C1 segment of cervical spinal cord (tissue), 14 donors: ENCODE data around the gene ITGB3BP.
"Not testable (repeated sequence)": the region's sequence is repeated elsewhere in the genome, so short reads cannot be mapped to it uniquely, and the experiment has no call there.

Experiments
- DNase-seq, 14 donors: peaks; one replicate each; lab custom pipeline; 2025; lab: John Stamatoyannopoulos, UW

The ITGB3BP gene, protein sequence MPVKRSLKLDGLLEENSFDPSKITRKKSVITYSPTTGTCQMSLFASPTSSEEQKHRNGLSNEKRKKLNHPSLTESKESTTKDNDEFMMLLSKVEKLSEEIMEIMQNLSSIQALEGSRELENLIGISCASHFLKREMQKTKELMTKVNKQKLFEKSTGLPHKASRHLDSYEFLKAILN

DNA sequence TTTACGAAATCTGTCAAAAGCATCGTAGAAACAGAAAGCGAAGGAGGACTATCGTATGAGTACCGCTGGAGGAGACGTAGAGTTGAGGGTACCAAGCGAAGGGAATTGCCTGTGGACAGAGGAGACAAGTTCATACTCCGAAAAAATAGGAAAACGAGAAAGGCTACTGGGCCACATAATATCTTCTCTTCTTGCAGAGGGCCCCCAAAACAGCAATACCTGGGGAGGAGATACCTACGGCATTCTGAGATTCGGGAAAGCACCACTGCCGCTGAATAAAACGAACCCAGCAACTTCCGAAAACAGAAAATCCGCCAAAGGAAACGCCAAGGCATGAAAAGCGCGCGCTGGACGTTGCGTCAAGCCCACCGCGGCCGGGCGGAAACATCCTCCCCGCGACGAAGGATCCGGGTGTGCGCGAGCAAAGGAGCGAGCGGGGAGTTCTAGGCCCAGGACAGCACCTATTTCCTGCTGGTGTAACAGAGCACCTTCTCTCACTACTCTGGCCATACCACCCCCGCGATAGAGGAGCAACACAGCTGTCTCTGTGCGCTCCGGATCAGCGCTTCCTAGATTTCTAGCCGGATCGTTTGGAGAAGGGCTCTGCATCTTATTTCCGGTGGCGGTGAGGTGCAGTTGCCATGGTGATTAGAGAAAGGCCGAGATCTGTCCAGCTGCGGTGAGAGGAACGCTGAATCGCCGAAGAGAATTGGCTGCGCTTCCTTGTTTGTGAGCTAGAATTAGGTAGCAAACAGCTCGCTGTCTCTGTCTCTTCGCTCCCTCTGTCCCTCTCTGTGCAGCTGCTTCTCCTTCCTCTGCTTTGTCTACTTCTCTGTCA, at the start of gene ITGB3BP, which contains the start of gene EFCAB7:
Gene ITGB3BP (minus strand): TSS at position 335 of the 838 bp plus-strand sequence. CDS start 92 bp downstream, at position 243.
Gene EFCAB7 (plus strand): TSS at position 635 of the 838 bp plus-strand sequence. CDS start 2,048 bp downstream, outside the sequence.
- peak; percentile 60 to 98 (median 90) for DNase-seq

DNA sequence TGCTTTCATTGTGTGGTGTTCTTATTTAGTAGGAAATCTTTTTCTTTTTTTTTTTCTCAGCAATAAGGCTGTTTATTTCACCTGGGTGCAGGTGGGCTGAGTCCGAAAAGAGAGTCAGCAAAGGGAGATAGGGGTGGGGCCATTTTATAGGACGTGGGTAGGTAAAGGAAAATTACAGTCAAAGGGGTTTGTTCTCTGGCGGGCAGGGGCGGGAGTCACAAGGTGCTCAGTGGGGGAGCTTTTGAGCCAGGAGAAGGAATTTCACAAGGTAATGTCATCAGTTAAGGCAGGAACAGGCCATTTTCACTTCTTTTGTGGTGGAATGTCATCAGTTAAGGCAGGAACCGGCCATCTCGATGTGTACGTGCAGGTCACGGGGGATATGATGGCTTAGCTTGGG, 49.7 kb upstream of the ITGB3BP start:
- not testable (repeated sequence) for DNase-seq

DNA sequence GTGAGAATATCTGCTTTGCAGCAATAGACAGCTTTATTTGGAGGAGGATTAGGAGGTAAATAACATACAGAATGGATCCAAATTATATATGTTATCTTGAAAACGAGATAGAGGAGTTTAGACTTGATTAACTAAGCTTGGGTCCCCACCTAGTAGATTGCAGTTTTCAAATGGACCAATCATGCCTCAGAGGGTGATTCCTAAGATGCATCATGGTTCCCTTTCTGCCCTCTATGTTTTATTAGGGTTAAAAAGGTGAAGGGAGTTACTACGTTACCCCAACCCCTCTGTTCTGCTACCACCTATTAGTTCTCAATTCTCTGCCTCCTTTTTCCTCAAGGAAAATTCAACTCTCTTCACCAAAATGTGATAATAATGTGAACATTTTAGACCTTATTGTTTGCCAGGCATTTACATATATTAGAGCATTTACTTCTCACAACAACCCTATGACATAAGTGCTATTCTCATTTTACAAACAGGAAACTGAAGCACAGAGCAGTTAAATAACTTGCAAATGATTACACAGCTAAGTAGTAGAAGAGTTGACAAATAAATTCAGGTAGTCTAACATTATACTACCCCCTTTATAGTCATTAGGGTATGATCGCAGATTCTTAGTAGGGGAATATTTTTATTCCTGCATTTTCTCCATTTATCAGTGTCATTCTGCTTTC, 46.8 kb upstream of the ITGB3BP start:
- no peak for DNase-seq

DNA sequence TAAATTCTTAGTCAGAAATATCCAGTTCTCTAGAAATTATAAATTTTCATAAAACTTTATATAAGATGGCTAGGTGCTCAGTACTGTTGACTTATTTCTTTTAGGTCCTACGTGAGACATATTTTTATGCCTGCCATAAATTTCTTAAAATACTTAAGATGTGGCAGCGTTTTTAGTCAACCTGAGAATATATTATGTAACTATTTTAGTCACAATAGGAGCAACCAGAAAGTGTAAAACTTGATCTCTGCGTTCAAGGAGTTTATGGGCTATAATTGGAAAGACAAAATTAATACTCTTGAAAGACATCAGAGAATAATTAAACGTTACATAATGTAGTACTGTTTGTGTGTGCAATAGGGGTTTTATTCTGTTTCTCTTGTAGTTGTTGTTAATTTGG, 46.0 kb upstream of the ITGB3BP start:
- DNase-seq = no peak

DNA sequence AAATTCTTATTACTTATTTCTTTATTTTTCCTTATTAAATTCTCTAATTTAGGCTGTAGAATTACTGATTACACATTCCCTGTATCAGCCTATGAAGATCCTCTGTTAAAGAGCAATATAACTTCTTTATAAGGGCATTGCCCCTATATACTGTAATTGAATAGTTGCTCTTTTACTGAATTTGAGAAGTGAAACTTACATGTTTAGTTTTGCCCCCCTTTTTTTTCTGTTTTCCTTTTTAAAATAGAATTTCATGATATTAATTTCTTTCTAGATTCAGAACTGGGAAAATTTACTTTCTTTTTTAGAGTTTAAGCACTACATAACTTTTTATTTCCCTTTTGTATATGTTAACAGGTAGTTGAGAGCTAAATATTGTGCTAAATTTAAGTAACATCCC, 40.7 kb upstream of the ITGB3BP start:
- DNase-seq = no peak

DNA sequence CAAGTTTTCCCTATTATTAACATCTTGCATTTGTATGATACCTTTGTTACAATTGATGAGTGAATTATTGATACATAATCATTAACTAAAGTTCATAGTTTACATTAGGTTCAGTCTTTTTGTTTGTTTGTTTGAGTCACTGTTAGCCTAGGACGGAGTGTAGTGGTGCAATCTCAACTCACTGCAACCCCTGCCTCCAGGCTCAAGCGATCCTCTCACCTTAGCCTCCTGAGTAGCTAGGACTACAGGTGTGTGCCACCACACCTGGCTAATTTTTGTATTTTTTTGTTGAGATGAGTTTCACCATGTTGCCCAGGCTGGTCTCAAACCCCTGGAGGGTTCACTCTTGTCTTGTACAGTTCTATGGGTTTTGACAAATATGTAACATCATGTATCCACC, 36.3 kb upstream of the ITGB3BP start:
- no peak for DNase-seq

DNA sequence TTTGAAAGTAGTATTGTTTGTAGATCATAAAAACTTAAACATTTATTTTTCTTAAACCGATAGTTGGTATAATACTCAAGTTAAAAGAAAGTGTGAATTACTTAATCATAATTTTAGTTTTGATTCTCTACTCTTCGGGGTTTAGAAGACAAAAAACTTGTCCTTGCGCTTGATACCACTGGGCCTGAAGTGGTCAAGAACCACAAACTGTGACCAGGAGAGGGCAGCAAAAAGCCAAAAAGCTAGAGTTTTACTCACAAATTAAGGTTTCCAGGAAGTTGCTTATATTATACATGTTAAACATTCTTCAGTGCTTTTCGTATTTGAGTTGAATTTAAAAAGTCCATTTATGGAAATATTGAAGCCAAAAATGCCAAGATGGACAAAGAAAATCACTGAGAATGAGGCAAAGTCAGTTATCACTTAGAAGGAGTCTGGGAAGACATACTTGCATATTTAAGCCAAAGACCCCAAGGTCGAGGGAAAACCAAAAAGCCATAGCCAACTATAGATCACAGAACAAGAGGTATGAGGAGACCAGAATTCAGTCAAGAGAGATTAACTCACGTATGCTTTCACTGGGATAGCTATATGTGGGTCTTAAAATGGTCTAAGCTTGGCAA, 34.5 kb upstream of the ITGB3BP start:
- DNase-seq = peak in 1 of 14 donors; percentile 0

DNA sequence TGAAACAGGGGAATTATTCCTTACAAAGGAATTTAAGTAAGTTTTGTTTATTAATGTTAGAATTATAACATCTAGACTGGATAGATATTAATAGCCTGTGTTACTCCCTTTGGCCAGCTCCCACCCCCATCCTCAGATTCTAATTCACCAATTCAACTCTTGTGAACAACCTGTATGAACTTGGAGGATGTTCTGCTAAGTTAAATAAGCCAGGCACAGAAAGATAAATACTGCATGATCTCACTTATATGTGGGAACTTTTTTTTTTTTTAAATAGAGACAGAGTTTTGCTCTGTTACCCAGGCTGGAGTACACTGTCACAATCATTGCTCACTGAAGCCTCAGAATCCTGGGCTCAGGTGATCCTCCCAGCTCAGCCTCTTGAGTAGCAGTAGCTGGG, 32.5 kb upstream of the ITGB3BP start:
- DNase-seq = no peak

DNA sequence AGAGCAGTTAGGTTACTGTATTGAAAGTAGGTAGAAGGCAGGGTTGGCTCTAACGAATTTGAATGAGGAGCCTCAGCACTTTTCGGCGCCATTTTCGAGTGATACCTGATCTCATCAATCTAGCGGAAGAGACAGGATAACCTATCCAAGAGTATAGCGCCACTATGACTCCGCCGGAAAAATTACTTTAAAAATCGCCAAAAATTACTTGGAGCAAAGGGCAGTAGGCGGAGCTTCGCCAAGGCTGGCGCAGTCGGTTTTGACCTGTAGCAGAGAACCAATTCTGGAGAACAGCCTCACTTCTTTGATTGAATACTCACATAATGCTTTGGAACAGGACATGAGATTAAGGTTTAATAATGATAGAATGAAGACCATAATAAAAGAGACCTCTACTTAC, 25.9 kb upstream of the ITGB3BP start:
- DNase-seq = no peak

DNA sequence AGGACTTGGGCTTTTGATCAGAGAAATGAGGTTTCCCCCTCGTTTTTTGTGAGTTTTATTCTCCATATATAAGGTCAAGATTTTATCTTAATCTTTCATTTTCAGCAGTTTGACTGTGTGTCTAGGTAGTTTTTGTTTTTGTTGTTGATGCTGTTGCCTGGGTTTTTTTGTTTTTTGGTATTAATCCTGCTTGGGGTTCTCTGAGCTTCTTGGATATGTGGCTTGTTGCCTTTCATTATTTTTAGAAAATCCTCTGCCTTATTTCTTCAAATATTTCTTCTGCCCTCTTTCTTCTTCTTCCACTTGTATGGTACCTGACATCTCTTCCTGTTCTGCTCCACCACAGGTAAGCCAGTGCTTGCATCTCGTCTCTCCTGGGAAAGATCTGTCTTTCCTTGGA, 25.3 kb upstream of the ITGB3BP start:
- DNase-seq = no peak

DNA sequence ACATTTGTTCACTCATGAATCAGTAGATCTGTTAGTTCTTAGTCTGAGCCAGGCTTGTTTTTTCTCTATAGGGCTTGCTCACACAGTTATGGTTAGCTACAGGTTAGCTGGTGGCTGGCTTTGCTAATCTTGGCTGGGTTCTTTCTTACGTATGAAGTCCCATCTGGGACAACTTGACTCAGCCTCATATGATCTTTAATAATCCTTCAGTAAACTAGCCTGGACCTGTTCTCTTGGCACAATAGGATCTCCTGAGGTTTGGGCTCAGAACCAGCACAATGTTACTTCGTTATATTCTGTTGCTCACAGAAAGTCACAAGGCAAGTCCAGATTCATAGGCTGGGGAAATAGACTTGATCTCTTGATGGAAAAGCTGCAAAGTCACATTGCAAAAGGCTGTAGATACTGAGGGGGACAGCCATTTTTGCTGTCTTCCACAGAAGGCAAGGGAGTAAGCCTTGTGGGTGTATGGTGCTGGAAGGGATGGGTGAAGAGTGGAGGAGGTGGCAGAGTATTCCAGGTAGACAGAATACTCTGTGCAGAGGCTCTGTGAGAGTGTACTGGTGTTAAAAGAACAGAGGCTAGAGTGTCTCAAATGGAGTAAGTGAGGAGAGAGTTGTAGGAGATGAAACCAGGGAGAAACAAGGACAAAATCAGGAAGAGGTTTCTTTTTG, 24.7 kb upstream of the ITGB3BP start:
- no peak for DNase-seq

DNA sequence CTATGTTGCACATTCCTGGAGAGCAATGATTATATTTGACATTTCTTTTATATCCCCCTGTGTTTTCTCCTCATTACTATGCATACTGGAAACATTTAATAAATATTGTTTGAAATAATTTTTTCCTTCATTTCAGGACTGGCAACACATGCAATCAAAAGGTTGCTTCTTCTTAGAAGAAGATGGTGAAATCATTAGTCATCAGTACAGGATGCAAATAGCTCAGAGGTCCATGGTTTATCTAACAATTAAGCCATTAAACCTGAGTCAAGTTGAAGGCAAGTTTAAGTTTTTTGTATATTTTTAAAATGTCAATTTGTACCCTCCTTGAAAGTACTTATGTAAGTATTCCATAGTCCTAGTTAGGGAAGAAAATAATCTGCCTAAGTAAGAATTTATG, 22.8 kb upstream of the ITGB3BP start:
- no peak for DNase-seq

DNA sequence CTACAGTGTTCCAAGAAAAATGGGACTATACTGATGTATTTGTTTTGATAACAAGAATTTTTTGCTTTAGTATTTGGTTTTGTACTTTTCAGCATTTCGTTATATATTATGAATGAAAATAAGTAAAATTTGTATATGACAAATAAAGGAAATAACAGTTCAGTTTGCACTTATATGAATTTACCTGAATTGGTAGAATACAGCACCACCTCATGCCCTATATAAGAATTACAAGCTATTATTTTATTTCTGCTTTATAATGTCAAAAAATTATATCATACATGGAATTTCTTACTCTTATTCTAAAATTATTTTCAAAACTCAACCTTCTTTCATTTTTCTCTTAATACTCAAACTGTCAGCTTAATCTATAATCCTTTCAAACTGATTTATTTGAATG, 14.9 kb upstream of the ITGB3BP start:
- no peak for DNase-seq

DNA sequence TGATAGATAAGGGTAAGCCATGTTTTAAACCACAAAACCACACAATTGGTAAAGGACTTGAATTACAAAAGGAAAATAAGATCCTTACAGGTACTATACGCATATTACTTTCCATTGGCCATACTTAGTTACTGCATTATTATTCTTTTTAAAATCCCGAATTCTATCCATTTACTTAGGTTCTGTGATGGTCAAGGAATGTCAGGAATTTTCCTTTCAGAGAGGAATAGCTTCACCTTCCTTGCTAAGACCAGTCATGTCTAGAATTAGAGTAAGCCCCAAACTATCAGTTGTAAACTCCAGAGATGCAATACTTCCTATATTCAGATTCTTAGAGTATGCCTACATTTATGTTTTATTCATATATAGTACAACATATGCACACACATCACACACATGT, 14.0 kb upstream of the ITGB3BP start:
- no peak for DNase-seq

DNA sequence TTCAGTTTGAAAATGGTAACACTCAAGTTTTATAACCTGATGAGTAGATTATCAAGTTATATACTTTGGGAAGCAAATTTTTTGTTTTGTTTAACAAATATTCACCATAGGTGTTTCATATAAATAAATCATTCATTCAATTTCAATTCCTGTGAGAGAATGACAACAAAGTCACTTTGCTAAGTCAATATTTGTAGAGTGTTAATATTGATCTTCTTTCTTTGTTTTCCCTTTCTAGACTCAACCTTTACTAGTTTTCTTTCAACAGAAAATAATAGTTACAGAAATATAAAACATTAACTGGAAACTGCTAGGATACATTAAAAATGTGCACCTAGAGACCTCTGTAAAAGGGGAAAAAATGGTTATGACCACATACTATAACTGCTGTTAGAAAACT, 11.4 kb upstream of the ITGB3BP start:
- DNase-seq = no peak

DNA sequence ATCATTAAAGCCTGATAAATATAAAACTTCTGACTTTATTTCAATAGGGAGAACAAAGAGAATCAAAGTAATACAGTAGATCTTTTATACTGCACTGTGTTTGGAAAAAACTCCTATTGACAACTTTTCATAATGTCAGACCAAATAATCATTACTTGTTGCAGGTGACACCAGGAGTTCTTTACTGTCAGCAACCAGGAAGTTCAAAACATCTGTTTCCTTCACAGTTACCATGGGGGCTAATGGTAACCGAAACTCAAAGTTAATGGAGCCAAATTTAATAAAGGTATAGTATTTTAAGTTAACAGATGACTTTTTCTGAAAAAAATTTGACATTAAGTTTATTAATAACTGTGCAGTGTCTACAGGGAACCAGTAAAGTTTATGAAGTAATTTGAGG, 10.9 kb upstream of the ITGB3BP start:
- no peak for DNase-seq

DNA sequence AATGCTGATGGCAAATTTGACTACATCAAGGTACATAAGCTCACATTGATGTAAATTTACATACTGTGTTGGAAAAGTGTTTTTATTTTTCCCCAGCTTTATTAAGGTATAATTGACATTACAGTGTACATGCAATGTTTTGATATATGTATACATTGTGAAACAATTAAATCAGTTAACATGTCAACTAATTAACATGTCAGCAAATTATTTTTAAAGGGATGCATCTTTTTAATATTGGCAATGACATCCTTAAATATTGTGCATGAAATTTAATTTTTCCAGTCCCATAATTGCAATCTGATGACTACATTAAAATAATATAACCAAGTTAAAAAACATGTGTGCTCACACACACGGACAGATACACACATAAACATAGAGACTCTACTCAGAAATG, 9.7 kb upstream of the ITGB3BP start:
- DNase-seq = no peak

DNA sequence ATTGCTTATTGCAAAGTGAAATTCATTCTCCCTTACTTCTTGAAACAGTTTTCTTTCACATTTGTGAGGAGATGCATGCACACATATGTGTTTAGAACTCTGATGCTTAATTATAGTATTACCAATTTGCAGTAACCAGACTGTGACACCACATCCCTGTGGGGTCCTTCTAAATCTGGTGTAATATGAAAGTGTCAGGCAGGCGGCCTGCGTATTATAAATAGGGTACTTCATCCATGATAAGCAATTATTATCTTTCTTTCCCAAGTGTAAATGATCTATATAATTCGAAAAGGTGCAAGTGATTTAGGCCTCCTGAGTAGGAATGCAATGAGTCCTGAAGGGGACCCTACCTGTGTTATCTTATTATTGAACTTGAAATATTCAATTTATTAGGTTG, 1.2 kb upstream of the ITGB3BP start:
- DNase-seq = peak in 1 of 14 donors; percentile 18

DNA sequence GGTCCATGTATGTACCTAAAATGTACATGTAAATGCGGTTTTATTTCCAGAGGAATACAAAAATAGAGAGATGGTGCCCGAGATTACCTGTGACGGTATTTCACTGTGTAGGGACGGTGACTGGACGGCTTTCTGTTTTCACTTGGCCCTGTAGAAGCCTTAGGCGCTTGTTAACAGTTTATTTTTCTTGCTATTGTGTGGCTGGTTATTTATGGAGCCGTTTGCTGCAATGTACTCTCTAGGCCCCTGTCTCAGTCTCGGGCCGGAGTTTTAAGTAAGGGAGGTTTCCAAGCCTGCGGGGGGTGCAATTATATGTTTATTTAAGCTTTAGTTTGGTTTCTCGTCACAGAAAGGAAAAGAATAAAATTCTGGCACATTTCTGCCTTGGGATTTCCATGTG, 713 bp upstream of the ITGB3BP start:
- peak in 3 of 14 donors; percentile 17 to 35 (median 35) for DNase-seq

DNA sequence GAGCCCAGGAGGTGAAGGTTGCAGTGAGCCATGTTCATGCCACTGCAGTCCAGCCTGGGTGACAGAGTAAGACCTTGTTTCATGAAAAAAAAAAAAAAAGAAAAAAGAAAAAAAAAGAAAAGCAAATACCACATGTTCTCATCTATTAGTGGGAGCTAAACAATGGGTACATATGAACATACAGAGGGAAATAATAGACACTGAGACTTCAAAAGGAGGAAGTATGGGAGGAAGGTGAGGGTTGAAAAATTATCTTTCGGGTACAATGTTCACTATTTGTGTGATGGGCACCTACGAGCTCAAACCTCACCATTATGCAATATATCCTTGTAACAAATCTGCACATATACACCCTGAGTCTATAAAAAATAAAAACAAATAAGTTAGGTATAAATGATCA, 6.4 kb downstream of the ITGB3BP start:
- DNase-seq = no peak

DNA sequence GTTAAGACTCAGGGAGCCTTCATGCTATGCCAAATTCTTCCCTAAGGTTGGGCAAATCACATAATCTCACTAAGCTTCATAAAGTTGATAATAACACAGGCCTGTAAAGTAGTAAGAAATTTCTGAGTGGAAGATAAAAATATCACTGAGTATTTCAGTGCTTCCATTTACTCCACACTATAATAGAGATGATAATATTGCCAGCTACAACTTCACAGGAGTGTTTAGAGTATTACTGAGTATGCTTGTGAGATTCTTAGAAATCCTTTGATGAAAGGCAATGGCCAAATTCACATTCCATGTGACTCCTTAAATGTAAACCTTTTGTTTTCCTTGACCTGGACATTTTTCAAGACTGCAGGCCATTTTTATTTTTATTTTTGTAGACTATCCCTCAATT, 10.4 kb downstream of the ITGB3BP start:
- no peak for DNase-seq

DNA sequence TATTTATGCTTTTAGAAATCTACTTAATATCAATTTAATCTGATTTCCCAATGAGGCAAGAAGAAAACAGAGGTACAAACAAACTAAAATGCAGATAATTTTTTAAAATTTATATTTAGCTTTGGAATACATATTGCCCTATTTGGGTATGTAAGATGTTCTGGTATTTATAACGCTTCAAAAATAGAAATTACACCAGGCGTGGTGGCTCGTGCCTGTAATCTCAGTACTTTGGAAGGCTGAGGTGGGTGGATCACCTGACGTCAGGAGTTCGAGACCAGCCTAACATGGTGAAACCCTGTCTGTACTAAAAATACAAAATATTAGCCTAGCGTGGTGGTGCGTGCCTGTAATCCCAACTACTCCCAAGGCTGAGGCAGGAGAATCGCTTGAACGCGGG, 13.3 kb downstream of the ITGB3BP start:
- DNase-seq = no peak
